Erythroblast (primary cell): Measurements from ENCODE around the gene ANKH.

Source experiments
- GATA1 ChIP-seq: IDR thresholded peaks from 2 replicates; pipeline ENCODE4 v1.6.1; 2011; ENCODE audit warnings: low read depth, mild to moderate bottlenecking, control low read depth, low read length, moderate library complexity
- POLR2A ChIP-seq: IDR thresholded peaks from 2 replicates; pipeline ENCODE4 v1.6.1; 2011; ENCODE audit warnings: mild to moderate bottlenecking, low read length

GRCh38 chr5:14882658-14883580 lies 11.3 kb upstream of the ANKH start:
- no peak for TF ChIP-seq POLR2A
- no peak for TF ChIP-seq GATA1
